Stomach (tissue), 9 donors: ENCODE data around the gene CRTAC1. TPM values are rescaled to one million over a fixed set of nuclear protein-coding genes. Genes with fewer than 3 reads are reported as not detected.

Source experiments
- DNase-seq, 2 donors: peaks; one replicate each; pipeline versions ENCODE4 v3.0.0 to v3.0.0-alpha.2; 2013 to 2019
- H3K27ac ChIP-seq, 5 donors: fragments of 200-600 bp in 4 of 5; sonication (generic) in 4 of 5; one replicate each; pipeline ENCODE4 v1.5.1; 2013 to 2019; ENCODE audit warnings: mild to moderate bottlenecking in 1 of 5, moderate library complexity in 1 of 5
- H3K27me3 ChIP-seq, 3 donors: fragments of 200-600 bp; sonication (generic); one replicate each; pipeline ENCODE4 v1.5.1; 2017 to 2019; ENCODE audit warnings: mixed run types in 1 of 3
- H3K36me3 ChIP-seq, 4 donors: fragments of 200-600 bp; sonication (generic); 1 replicate in 3 of 4; 2 replicates in 1 of 4; pipeline ENCODE4 v1.5.1; 2016 to 2019
- H3K4me1 ChIP-seq, 4 donors: fragments of 200-600 bp; sonication (generic); one replicate each; pipeline ENCODE4 v1.5.1; 2016 to 2019
- H3K4me3 ChIP-seq, 4 donors: fragments of 200-600 bp; sonication (generic) in 3 of 4; one replicate each; pipeline ENCODE4 v1.5.1; 2016 to 2019; ENCODE audit warnings: mild to moderate bottlenecking in 1 of 4
- H3K9me3 ChIP-seq, 4 donors: fragments of 200-600 bp; sonication (generic); one replicate each; pipeline ENCODE4 v1.5.1; 2016 to 2019
- CTCF ChIP-seq, 7 experiments: fragments of 450-650 bp in 4 of 7; fragments of 200-600 bp in 3 of 7; sonication (generic) in 3 of 7; IDR thresholded peaks; one replicate each; pipeline ENCODE4 v1.5.1; 2016 to 2019; ENCODE audit warnings: antibody characterized with exemption in 7 of 7, control low read depth in 2 of 7, mild to moderate bottlenecking in 1 of 7
- EP300 ChIP-seq: sonication (generic); formaldehyde crosslinking; IDR thresholded peaks from one replicate; pipeline ENCODE4 v1.6.1; 2017; ENCODE audit warnings: antibody characterized with exemption
- POLR2A ChIP-seq, 4 donors: fragments of 450-650 bp; IDR thresholded peaks; one replicate each; pipeline ENCODE4 v1.6.1; 2016; ENCODE audit warnings: antibody characterized with exemption in 4 of 4, control low read depth in 2 of 4, mild to moderate bottlenecking in 1 of 4, moderate library complexity in 1 of 4
- POLR2AphosphoS5 ChIP-seq, 3 donors: sonication (generic); formaldehyde crosslinking; IDR thresholded peaks; one replicate each; pipeline ENCODE4 v1.6.1; 2016; ENCODE audit warnings: antibody characterized with exemption in 3 of 3
- WGBS, 5 donors: extraction: QIAGEN DNeasy Blood & Tissue Kit in 3 of 5; methylation state at CpG; one replicate each; pipeline versions ENCODE4 v1.1.5 to v1.1.7; 2013 to 2018; 5-methylcytosine and 5-hydroxymethylcytosine counted together
- intact Hi-C: fragments of 100-400 bp; cut with DNase I; formaldehyde crosslinking; loops from one replicate; pipeline ENCODE4 v1.15.1; 2023; ENCODE audit warnings: low total_unique reads
- polyA plus RNA-seq, 3 donors: library from polyadenylated mRNA; stranded (reverse); fragments of 200-250 nt; gene quantifications; one replicate each; pipeline ENCODE4 v1.2.3, GENCODE V29; 2013
- total RNA-seq, 5 donors: library from RNA; depleted of rRNA; stranded (reverse); fragments of >200 nt; gene quantifications; one replicate each; pipeline versions ENCODE4 v1.1.0 to v1.2.3, GENCODE V29; 2014 to 2016
- donor health status: healthy with polysubstance abuse.
- donor health status: Bipolar disorder and iron deficiency.
- donor health status: healthy.

The CRTAC1 gene
- total and polyA plus RNA-seq, 8 donors, result 0.06 to 21.4 (median 0.77) TPM; not detected in 2

- Histone ChIP-seq H3K36me3 (no peaks in the 10 kb centered on the region), H3K9me3 (no peaks in the 10 kb centered on the region), H3K4me3 (no peak overlapping the region), H3K4me1 (no peaks in the 10 kb centered on the region), H3K27ac (no peak overlapping the region), H3K27me3 (peaks cover 0 to 53% (median 0%) of the 10 kb centered on the region in 3 donors)
- no peak for DNase-seq
- WGBS, 5 donors, result 87 to 98% (median 89%) methylated on average over 15 to 23 of the region's 23 CpGs
- intact Hi-C loops, result no loop called here
- TF ChIP-seq EP300, result no peak
- no peak for TF ChIP-seq CTCF (IDR thresholded peaks at IDR 0.05)
- TF ChIP-seq POLR2AphosphoS5 (IDR thresholded peaks at IDR 0.05), result no peak
- no peak for TF ChIP-seq POLR2A (IDR thresholded peaks at IDR 0.05)
Observed at GRCh38 chr10:97936126-97936525, 94.3 kb downstream of the CRTAC1 start.

DNA sequence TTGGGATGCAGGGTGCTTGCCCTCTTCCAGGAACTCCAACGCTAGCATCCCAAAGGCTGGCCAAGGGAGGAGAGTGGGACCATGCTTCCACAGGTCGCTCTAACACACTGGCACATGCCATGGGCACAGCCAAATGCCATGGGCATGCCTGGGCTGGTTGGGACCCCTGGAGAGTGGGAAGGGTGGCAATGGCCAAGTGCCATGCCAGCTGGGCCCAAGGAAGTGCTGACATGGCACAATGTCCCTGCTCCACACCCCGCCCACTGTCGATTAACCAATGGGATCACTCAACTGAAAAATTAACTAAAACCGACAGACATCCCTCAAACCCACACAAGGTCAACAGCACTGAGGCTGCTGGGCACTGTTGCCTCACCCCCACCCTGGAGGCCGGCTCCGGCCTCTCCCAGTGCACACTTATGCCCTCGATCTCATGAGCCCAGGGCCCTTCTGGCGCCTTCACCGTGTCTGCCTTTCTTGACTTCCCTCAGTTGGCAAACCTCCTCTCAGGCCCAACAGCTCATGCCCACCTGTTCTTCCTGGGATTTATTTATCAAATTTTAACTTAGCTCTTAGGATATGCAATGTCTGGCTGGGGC lies 97.4 kb downstream of the CRTAC1 start:
- Histone ChIP-seq H3K36me3 (no peaks in the 10 kb centered on the region), H3K27ac (no peak overlapping the region), H3K9me3 (no peaks in the 10 kb centered on the region), H3K4me1 (no peaks in the 10 kb centered on the region), H3K4me3 (no peak overlapping the region), H3K27me3 (peaks cover 0 to 48% (median 0%) of the 10 kb centered on the region in 3 donors)
- no peak for TF ChIP-seq EP300
- no peak for TF ChIP-seq POLR2AphosphoS5 (IDR thresholded peaks at IDR 0.05)
- no peak for TF ChIP-seq CTCF (IDR thresholded peaks at IDR 0.05)
- TF ChIP-seq POLR2A (IDR thresholded peaks at IDR 0.05), result no peak
- WGBS, 5 donors, result 86 to 92% (median 90%) methylated on average over 8 to 10 of the region's 10 CpGs
- no peak for DNase-seq
- intact Hi-C loops, result no loop called here

- intact Hi-C loops, result no loop called here
- 55 to 69% (median 63%) methylated on average over 4 of the region's 4 CpGs for WGBS, 5 donors
- no peak for DNase-seq
Observed at GRCh38 chr10:97931041-97931440, 99.4 kb downstream of the CRTAC1 start.

DNA sequence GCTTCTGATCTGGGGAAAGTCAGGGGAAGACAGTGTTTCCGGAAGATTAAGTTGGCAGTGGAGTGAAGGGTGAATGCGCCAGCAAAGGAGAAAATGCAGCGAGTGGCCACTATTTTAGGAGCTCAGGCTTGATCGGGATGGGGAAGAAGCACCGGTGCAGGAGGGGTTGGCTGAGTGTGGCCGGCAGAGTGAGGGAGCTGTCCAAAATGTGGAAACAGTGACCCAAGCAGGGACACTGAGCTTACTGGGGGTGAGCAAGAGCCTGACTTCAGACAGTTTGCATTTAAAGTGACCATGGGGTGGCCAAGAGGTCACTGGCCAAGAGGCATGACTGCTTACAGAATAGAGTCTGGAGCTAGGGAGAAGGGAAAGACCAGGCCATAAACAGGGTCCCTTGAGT lies 101.5 kb downstream of the CRTAC1 start:
- H3K4me3 ChIP-seq, result no peak overlapping the region
- no peak for DNase-seq
- H3K36me3 ChIP-seq, result no peaks in the 10 kb centered on the region
- intact Hi-C loops, result no loop called here
- H3K27me3 ChIP-seq, result peaks cover 0 to 61% (median 12%) of the 10 kb centered on the region in 3 donors
- no peak overlapping the region for H3K27ac ChIP-seq
- 48 to 68% (median 55%) methylated on average over 6 of the region's 6 CpGs for WGBS, 5 donors
- no peaks in the 10 kb centered on the region for H3K9me3 ChIP-seq
- H3K4me1 ChIP-seq, result no peaks in the 10 kb centered on the region
- TF ChIP-seq POLR2AphosphoS5 (IDR thresholded peaks at IDR 0.05) (no peak), EP300 (no peak), CTCF (IDR thresholded peaks at IDR 0.05) (no peak), POLR2A (IDR thresholded peaks at IDR 0.05) (no peak)

More at GRCh38 chr10:97931041-97931440, 99.4 kb downstream of the CRTAC1 start:
- Histone ChIP-seq H3K4me1 (no peaks in the 10 kb centered on the region), H3K36me3 (no peaks in the 10 kb centered on the region), H3K27ac (no peak overlapping the region), H3K27me3 (peaks cover 0 to 62% (median 7%) of the 10 kb centered on the region in 3 donors), H3K4me3 (no peak overlapping the region), H3K9me3 (no peaks in the 10 kb centered on the region)
- no peak for TF ChIP-seq CTCF (IDR thresholded peaks at IDR 0.05)
- TF ChIP-seq POLR2A (IDR thresholded peaks at IDR 0.05), result no peak
- no peak for TF ChIP-seq POLR2AphosphoS5 (IDR thresholded peaks at IDR 0.05)
- no peak for TF ChIP-seq EP300
